GM19240 (cell line): ENCODE results near the gene ATP10B.
"Not testable (repeated sequence)": the region's sequence is repeated elsewhere in the genome, so short reads cannot be mapped to it uniquely, and the experiment has no call there.

ENCODE experiments used
- DNase-seq: peaks from one replicate; pipeline ENCODE4 v3.0.0; 2011; ENCODE audit warnings: low spot score; ENCODE audit not compliant: insufficient read length

The ATP10B gene

GRCh38 chr5:160852049-160852448 lies at the start of gene ATP10B:
Gene ATP10B (minus strand): TSS chr5:160852211. CDS start chr5:160688074, 164,137 bp downstream.
- no peak for DNase-seq

GRCh38 chr5:160901656-160902055 lies 49.6 kb upstream of the ATP10B start:
- no peak for DNase-seq

- DNase-seq: no peak
Measured at GRCh38 chr5:160899735-160900134, 47.7 kb upstream of the ATP10B start.

- DNase-seq: not testable (repeated sequence)
Measured at GRCh38 chr5:160893180-160893964, 41.4 kb upstream of the ATP10B start.

GRCh38 chr5:160887780-160888179 lies 35.8 kb upstream of the ATP10B start:
- DNase-seq: no peak

GRCh38 chr5:160873560-160874200 lies 21.7 kb upstream of the ATP10B start:
- DNase-seq: not testable (repeated sequence)

GRCh38 chr5:160869989-160870521 lies 18.0 kb upstream of the ATP10B start:
- DNase-seq: no peak

- DNase-seq: no peak
Measured at GRCh38 chr5:160867976-160868375, 16.0 kb upstream of the ATP10B start.

GRCh38 chr5:160851451-160851850 lies 560 bp downstream of the ATP10B start:
- no peak for DNase-seq

GRCh38 chr5:160850421-160850820 lies 1.6 kb downstream of the ATP10B start:
- no peak for DNase-seq

- DNase-seq: no peak
Measured at GRCh38 chr5:160847526-160848085, 4.4 kb downstream of the ATP10B start.

GRCh38 chr5:160846642-160847041 lies 5.4 kb downstream of the ATP10B start:
- no peak for DNase-seq

GRCh38 chr5:160844177-160844576 lies 7.8 kb downstream of the ATP10B start:
- no peak for DNase-seq

- peak; percentile 1 for DNase-seq
Measured at GRCh38 chr5:160843240-160843639, 8.8 kb downstream of the ATP10B start.

GRCh38 chr5:160837749-160838593 lies 14.0 kb downstream of the ATP10B start:
- no peak for DNase-seq

GRCh38 chr5:160837211-160837610 lies 14.8 kb downstream of the ATP10B start:
- no peak for DNase-seq

GRCh38 chr5:160835818-160836528 lies 16.0 kb downstream of the ATP10B start:
- DNase-seq: no peak

GRCh38 chr5:160835376-160835775 lies 16.6 kb downstream of the ATP10B start:
- no peak for DNase-seq

GRCh38 chr5:160833806-160834205 lies 18.2 kb downstream of the ATP10B start:
- DNase-seq: no peak

- DNase-seq: no peak
Measured at GRCh38 chr5:160831801-160832200, 20.2 kb downstream of the ATP10B start.
